ENCODE data around the gene MTERF2.

Gene MTERF2

GRCh38 chr12:106981788-106982187, 5.2 kb downstream of the MTERF2 start:
- POLR2A ChIA-PET: no interaction called here
- CTCF ChIA-PET: interaction anchor here (1.0 to 1.4 kb wide), 2 partner anchors 24 to 123 kb away, joined by 3 read pairs; no protein-coding TSS in a partner anchor
- no peak overlapping the region for H3K4me3 ChIP-seq (ENCODE audit: low read depth, low read length)
- no peak for DNase-seq (ENCODE audit: low read depth, low spot score)
- no peak for TF ChIP-seq CTCF (IDR thresholded peaks at IDR 0.05; ENCODE audit: insufficient read depth, low read length, missing control alignments)

- DNase-seq (ENCODE audit: low read depth, low spot score): no peak
- no peak for TF ChIP-seq CTCF (IDR thresholded peaks at IDR 0.05; ENCODE audit: insufficient read depth, low read length, missing control alignments)
- H3K4me3 ChIP-seq (ENCODE audit: low read depth, low read length): no peak overlapping the region
- CTCF ChIA-PET: interaction anchor here (1.0 to 1.4 kb wide), 2 partner anchors 23 to 124 kb away, joined by 3 read pairs; no protein-coding TSS in a partner anchor
- POLR2A ChIA-PET: interaction anchor here (0.7 kb wide), 2 partner anchors 15 to 25 kb away, joined by 3 read pairs; partner anchors contain the start of gene TMEM263
Observed at GRCh38 chr12:106980944-106981343, 6.0 kb downstream of the MTERF2 start.

GRCh38 chr12:106978035-106978800, 8.7 kb downstream of the MTERF2 start:
- no peak for DNase-seq (ENCODE audit: low read depth, low spot score)
- CTCF ChIA-PET: interaction anchor here (0.8 to 1.3 kb wide), 3 partner anchors 8 to 114 kb away, joined by 3 read pairs; partner anchors contain the start of gene MTERF2
- H3K4me3 ChIP-seq (ENCODE audit: low read depth, low read length): no peak overlapping the region
- TF ChIP-seq CTCF (IDR thresholded peaks at IDR 0.05; ENCODE audit: insufficient read depth, low read length, missing control alignments): no peak
- POLR2A ChIA-PET: interaction anchor here (0.6 to 1.4 kb wide), 2 partner anchors 8 to 462 kb away, joined by 3 to 5 read pairs; partner anchors contain the start of gene MTERF2

- TF ChIP-seq CTCF (IDR thresholded peaks at IDR 0.05; ENCODE audit: insufficient read depth, low read length, missing control alignments): no peak
- CTCF ChIA-PET: interaction anchor here (1.3 kb wide), 1 partner anchor 16 kb away, joined by 3 read pairs; no protein-coding TSS in a partner anchor
- POLR2A ChIA-PET: interaction anchor here (0.5 to 1.9 kb wide), 4 partner anchors 9 to 151 kb away, joined by 3 to 9 read pairs (median 3); partner anchors contain the start of genes MTERF2 and TMEM263
- DNase-seq (ENCODE audit: low read depth, low spot score): no peak
- H3K4me3 ChIP-seq (ENCODE audit: low read depth, low read length): no peak overlapping the region
Observed at GRCh38 chr12:106976668-106977067, 10.3 kb downstream of the MTERF2 start.

GRCh38 chr12:106975993-106976658, 10.8 kb downstream of the MTERF2 start:
- TF ChIP-seq CTCF (IDR thresholded peaks at IDR 0.05; ENCODE audit: insufficient read depth, low read length, missing control alignments): no peak
- CTCF ChIA-PET: interaction anchor here (1.3 kb wide), 1 partner anchor 15 kb away, joined by 3 read pairs; no protein-coding TSS in a partner anchor
- POLR2A ChIA-PET: interaction anchor here (0.5 to 1.9 kb wide), 4 partner anchors 10 to 152 kb away, joined by 3 to 9 read pairs (median 3); partner anchors contain the start of genes MTERF2 and TMEM263
- DNase-seq (ENCODE audit: low read depth, low spot score): no peak
- no peak overlapping the region for H3K4me3 ChIP-seq (ENCODE audit: low read depth, low read length)

- CTCF ChIA-PET: no interaction called here
- no peak for DNase-seq (ENCODE audit: low read depth, low spot score)
- no peak overlapping the region for H3K4me3 ChIP-seq (ENCODE audit: low read depth, low read length)
- POLR2A ChIA-PET: no interaction called here
- no peak for TF ChIP-seq CTCF (IDR thresholded peaks at IDR 0.05; ENCODE audit: insufficient read depth, low read length, missing control alignments)
Observed at GRCh38 chr12:106975098-106975497, 11.8 kb downstream of the MTERF2 start.

Data from AG04449 (cell line).